Posterior cingulate gyrus (tissue), 11 donors: ENCODE results near the gene UBE2I.

Source experiments
- DNase-seq, 10 donors: peaks; one replicate each; pipeline versions ENCODE4 v3.0.0 to v3.0.0-alpha.2; 2020 to 2021; ENCODE audit warnings: mixed read lengths in 3 of 10
- intact Hi-C: fragments of 100-400 bp; cut with DNase I; formaldehyde crosslinking; loops from one replicate; pipeline ENCODE4 v1.15.1; 2023

UBE2I gene

GRCh38 chr16:1354815-1355540, 45.5 kb downstream of the UBE2I start:
- intact Hi-C loops, result loop anchor here (5.0 kb wide), 1 partner anchor 53 kb away; no protein-coding TSS in a partner anchor
- no peak for DNase-seq

- intact Hi-C loops, result no loop called here
- no peak for DNase-seq
Measured at GRCh38 chr16:1355591-1355990, 46.2 kb downstream of the UBE2I start.

GRCh38 chr16:1356061-1356900, 46.8 kb downstream of the UBE2I start:
- intact Hi-C loops, result no loop called here

GRCh38 chr16:1357906-1358566, 48.6 kb downstream of the UBE2I start:
- peak in 1 of 10 donors; percentile 79 for DNase-seq
- intact Hi-C loops, result no loop called here

More at GRCh38 chr16:1356061-1356900, 46.8 kb downstream of the UBE2I start:
- no peak for DNase-seq

- DNase-seq, result peak in 1 of 10 donors; percentile 83
- intact Hi-C loops, result no loop called here
Measured at GRCh38 chr16:1361685-1362360, 52.4 kb downstream of the UBE2I start.

- intact Hi-C loops, result no loop called here
Measured at GRCh38 chr16:1362807-1363206, 53.4 kb downstream of the UBE2I start.

GRCh38 chr16:1363501-1364041, 54.1 kb downstream of the UBE2I start:
- peak in 7 of 10 donors; percentile 42 to 93 (median 63) for DNase-seq

More at GRCh38 chr16:1362807-1363206, 53.4 kb downstream of the UBE2I start:
- peak in 1 of 10 donors; percentile 70 for DNase-seq

GRCh38 chr16:1364510-1364909, 55.1 kb downstream of the UBE2I start:
- intact Hi-C loops, result no loop called here
- DNase-seq, result no peak

More at GRCh38 chr16:1363501-1364041, 54.1 kb downstream of the UBE2I start:
- intact Hi-C loops, result no loop called here

- intact Hi-C loops, result no loop called here
- DNase-seq, result no peak
Measured at GRCh38 chr16:1366060-1366711, 56.8 kb downstream of the UBE2I start.

- DNase-seq, result no peak
- intact Hi-C loops, result no loop called here
Measured at GRCh38 chr16:1366712-1367299, 57.4 kb downstream of the UBE2I start.

- intact Hi-C loops, result no loop called here
- peak in 1 of 10 donors; percentile 81 for DNase-seq
Measured at GRCh38 chr16:1367486-1368174, 58.2 kb downstream of the UBE2I start.

- intact Hi-C loops, result no loop called here
- no peak for DNase-seq
Measured at GRCh38 chr16:1371054-1371978, 61.9 kb downstream of the UBE2I start.

GRCh38 chr16:1372292-1372950, 63.0 kb downstream of the UBE2I start:
- DNase-seq, result no peak
- intact Hi-C loops, result no loop called here

- no peak for DNase-seq
- intact Hi-C loops, result no loop called here
Measured at GRCh38 chr16:1374418-1375297, 65.2 kb downstream of the UBE2I start.

GRCh38 chr16:1375298-1375640, 65.8 kb downstream of the UBE2I start:
- intact Hi-C loops, result no loop called here
- no peak for DNase-seq

- intact Hi-C loops, result no loop called here
- DNase-seq, result no peak
Measured at GRCh38 chr16:1375741-1376410, 66.4 kb downstream of the UBE2I start.
